ENCODE data around the gene GABARAPL1.

GRCh38 chr12:10194160-10194670 lies 18.5 kb upstream of the GABARAPL1 start:
- TF ChIP-seq POLR2AphosphoS5 (IDR thresholded peaks at IDR 0.05; ENCODE audit: low read depth, low read length): no peak
- no peak for TF ChIP-seq TAF1 (IDR thresholded peaks at IDR 0.05; ENCODE audit: low read depth, low read length)
- TF ChIP-seq PAX5 (IDR thresholded peaks at IDR 0.05; ENCODE audit: insufficient read depth, low read length, severe bottlenecking): no peak
